Colonic mucosa (tissue), 4 donors: ENCODE results near the gene LRP1B. TPM values are rescaled to one million over a fixed set of nuclear protein-coding genes. Genes with fewer than 3 reads are reported as not detected.

ENCODE experiments used
- DNase-seq: peaks from one replicate; pipeline ENCODE4 v3.0.0-alpha.2; 2020
- H3K27ac ChIP-seq: fragments of 200-600 bp; one replicate; pipeline ENCODE4 v1.8.0; 2021
- H3K27me3 ChIP-seq: fragments of 200-600 bp; one replicate; pipeline ENCODE4 v1.8.0; 2021
- H3K36me3 ChIP-seq: fragments of 200-600 bp; one replicate; pipeline ENCODE4 v1.8.0; 2021
- H3K4me1 ChIP-seq: fragments of 200-600 bp; one replicate; pipeline ENCODE4 v1.8.0; 2021; ENCODE audit warnings: mild to moderate bottlenecking
- H3K4me3 ChIP-seq: fragments of 200-600 bp; one replicate; pipeline ENCODE4 v1.8.0; 2021
- H3K9ac ChIP-seq, 2 donors: one replicate each; pipeline ENCODE4 v1.7.0; 2013; ENCODE audit warnings: control low read depth in 2 of 2, low read depth in 2 of 2, low read length in 2 of 2
- H3K9me3 ChIP-seq: fragments of 200-600 bp; one replicate; pipeline ENCODE4 v1.8.0; 2021
- intact Hi-C: fragments of 100-400 bp; cut with DNase I; formaldehyde crosslinking; loops from one replicate; pipeline ENCODE4 v1.14.1; 2022
- total RNA-seq, 2 donors: library from RNA; stranded (reverse); fragmentation: NEBNext Ultra II Directional in 1 of 2; extraction: Animal tissue kit (Norgen Biotek cat#: 25700) in 1 of 2; gene quantifications; one replicate each; pipeline ENCODE4 v1.2.1, GENCODE V29; 2021
- TF ChIP-seq, protein P1 (sequence below): fragments of 200-600 bp; IDR thresholded peaks from one replicate; pipeline ENCODE4 v1.8.0; 2022; ENCODE audit warnings: antibody characterized with exemption, mild to moderate bottlenecking
- donor health status: healthy.
- donor health status: DM: no; HTN: no; CAD: no.
- donor health status: DM: no; HTN: no; CAD: no.

LRP1B gene
- total RNA-seq, 2 donors from 2014 or later, result 0.10 to 0.19 TPM

DNA sequence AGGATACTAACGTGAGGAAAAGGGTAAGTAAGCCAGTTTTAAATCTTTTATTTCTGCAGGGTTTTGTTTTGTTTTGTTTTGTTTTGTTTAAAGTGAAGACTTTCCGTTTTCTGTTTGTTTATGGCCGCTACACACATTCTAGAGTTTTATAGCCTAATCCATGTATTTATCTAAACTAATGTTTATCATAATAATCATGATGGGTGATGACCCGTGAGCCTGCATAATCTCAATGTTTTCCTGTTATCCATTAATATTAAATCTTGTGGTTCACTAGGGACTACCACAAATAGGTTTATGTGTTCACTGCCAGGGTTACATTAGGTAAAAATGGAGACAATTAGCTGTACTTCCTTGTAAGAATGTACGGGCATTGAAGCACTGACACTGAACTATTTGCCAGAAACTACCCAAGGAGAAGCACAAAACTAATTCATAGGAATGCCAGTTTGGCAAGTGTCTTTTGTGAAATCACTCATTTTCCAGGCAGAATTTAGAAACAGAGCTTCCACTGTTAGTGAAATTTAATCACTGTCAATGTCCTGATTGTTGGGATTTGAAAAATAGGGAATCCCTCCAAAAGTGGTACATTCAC is 574.8 kb downstream of the LRP1B start:
- no peak for DNase-seq
- intact Hi-C loops, result no loop called here
- no peaks in the 10 kb centered on the region for H3K4me1 ChIP-seq
- H3K9ac ChIP-seq, result no peak overlapping the region
- no peak overlapping the region for H3K27ac ChIP-seq
- no peaks in the 10 kb centered on the region for H3K27me3 ChIP-seq
- TF ChIP-seq, protein P1, sequence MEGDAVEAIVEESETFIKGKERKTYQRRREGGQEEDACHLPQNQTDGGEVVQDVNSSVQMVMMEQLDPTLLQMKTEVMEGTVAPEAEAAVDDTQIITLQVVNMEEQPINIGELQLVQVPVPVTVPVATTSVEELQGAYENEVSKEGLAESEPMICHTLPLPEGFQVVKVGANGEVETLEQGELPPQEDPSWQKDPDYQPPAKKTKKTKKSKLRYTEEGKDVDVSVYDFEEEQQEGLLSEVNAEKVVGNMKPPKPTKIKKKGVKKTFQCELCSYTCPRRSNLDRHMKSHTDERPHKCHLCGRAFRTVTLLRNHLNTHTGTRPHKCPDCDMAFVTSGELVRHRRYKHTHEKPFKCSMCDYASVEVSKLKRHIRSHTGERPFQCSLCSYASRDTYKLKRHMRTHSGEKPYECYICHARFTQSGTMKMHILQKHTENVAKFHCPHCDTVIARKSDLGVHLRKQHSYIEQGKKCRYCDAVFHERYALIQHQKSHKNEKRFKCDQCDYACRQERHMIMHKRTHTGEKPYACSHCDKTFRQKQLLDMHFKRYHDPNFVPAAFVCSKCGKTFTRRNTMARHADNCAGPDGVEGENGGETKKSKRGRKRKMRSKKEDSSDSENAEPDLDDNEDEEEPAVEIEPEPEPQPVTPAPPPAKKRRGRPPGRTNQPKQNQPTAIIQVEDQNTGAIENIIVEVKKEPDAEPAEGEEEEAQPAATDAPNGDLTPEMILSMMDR, result no peak
- H3K9me3 ChIP-seq, result no peaks in the 10 kb centered on the region
- H3K4me3 ChIP-seq, result no peak overlapping the region
- no peaks in the 10 kb centered on the region for H3K36me3 ChIP-seq

DNA sequence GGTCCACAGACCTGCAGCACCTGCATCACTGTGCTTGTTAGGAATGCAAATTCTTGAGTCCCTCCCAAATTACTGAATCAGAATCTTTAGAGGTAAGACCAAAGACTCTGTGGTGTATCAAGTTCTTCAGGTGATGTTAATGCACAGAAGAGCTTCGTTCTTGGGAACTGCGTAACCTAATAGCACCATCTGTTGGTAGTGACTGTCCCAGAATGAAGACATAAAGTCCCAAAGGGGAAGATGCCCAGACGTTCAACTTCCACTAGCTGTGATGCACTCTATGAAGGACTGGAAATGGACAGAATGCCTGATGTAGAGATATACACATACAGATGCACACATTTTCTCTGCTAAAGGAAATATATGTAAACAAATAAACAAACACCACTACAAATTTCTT is 576.0 kb downstream of the LRP1B start:
- no peak overlapping the region for H3K9ac ChIP-seq
- H3K4me3 ChIP-seq, result no peak overlapping the region
- no peaks in the 10 kb centered on the region for H3K36me3 ChIP-seq
- TF ChIP-seq, protein P1, result no peak
- H3K9me3 ChIP-seq, result no peaks in the 10 kb centered on the region
- no peak overlapping the region for H3K27ac ChIP-seq
- DNase-seq, result no peak
- H3K4me1 ChIP-seq, result no peaks in the 10 kb centered on the region
- no peaks in the 10 kb centered on the region for H3K27me3 ChIP-seq
- intact Hi-C loops, result no loop called here

DNA sequence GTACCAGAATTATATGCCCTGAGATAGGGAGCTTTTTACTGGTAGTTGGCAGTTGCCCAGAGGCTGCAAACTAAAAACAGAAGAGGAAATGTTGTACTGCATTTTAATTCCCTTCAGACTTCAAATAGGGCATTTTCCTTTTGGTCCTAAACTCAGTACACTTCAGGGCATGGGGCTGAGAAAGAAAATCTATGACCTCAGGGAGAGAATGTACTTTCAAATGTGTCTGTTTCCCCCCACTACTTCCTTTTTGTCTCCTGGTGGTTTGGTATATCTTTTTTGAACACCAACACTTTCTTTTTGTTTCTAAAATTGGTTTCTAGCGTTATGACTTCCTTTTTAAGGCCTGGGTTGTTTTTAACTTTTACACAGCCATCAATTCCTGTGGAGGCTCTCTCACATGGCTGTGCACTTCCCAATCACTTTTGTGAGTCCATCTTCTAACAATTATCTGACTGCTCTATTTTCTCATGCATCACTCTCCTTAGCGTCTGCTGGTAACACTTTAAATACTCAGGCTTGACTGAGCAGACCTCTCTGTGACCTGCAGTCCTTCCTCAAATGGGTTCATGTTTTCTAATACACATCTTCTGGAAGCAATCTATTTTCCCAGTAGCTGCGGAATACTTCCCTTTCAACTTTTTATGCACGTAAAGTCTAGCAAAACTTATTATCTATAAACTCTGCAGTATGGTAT is 596.0 kb downstream of the LRP1B start:
- no peak for DNase-seq

DNA sequence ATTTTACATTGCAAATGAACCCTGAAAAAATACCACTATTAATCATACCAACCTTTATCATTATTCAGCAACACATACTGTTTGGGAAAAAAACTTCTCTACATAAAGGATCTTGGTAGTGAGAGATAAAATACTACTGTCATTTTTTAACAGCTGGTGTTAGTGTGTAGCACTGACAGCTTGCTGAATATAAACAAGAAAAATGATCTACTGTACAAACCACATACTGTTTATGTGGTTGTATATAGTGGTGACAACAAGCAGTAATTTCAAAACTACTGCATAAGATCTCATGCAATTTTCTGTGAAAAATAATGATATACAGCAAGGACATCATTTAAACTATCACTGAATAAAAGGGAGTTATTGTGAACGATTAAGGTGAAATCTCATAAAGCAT is 601.2 kb downstream of the LRP1B start:
- Histone ChIP-seq H3K9ac (no peak overlapping the region), H3K4me1 (no peaks in the 10 kb centered on the region), H3K9me3 (no peaks in the 10 kb centered on the region), H3K27ac (no peak overlapping the region), H3K27me3 (no peaks in the 10 kb centered on the region), H3K36me3 (no peaks in the 10 kb centered on the region), H3K4me3 (no peak overlapping the region)
- intact Hi-C loops, result no loop called here
- TF ChIP-seq, protein P1, result no peak
- DNase-seq, result no peak

More for the DNA sequence above, 596.0 kb downstream of the LRP1B start:
- intact Hi-C loops, result no loop called here
- Histone ChIP-seq H3K27ac (no peak overlapping the region), H3K36me3 (no peaks in the 10 kb centered on the region), H3K4me1 (no peaks in the 10 kb centered on the region), H3K4me3 (no peak overlapping the region), H3K9ac (no peak overlapping the region), H3K9me3 (no peaks in the 10 kb centered on the region), H3K27me3 (no peaks in the 10 kb centered on the region)
- TF ChIP-seq, protein P1, result no peak

DNA sequence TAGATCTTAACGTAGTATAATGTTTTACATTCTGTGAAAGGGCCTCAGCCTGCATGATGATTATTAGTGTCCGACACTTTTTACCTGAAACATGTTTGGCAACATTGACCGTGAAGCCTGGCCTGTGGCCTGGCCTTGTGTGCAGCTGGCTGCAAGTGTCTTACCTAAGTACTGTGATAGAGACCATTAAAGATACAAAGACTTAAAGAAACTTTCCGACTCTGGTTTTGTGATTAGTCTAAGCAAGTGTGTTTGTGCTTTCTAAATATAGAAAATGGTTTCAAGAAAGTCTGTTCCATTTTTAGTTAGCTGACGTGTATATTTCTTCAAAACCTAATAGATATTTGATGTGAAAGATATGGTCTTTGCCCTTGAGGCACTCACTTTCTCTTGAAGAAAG is 601.8 kb downstream of the LRP1B start:
- intact Hi-C loops, result no loop called here

More for the DNA sequence above, 601.8 kb downstream of the LRP1B start:
- H3K9ac ChIP-seq, result no peak overlapping the region
- H3K36me3 ChIP-seq, result no peaks in the 10 kb centered on the region
- no peaks in the 10 kb centered on the region for H3K27me3 ChIP-seq
- no peaks in the 10 kb centered on the region for H3K9me3 ChIP-seq
- DNase-seq, result no peak
- no peaks in the 10 kb centered on the region for H3K4me1 ChIP-seq
- H3K27ac ChIP-seq, result no peak overlapping the region
- TF ChIP-seq, protein P1, result no peak
- no peak overlapping the region for H3K4me3 ChIP-seq
